GM18867 (cell line): Measurements from ENCODE around the gene SOX5.
A peak's percentile ranks its signal among the peaks of the same experiment; 100 is the strongest.

Experiments
- ATAC-seq: cut with Tn5 transposase; IDR thresholded peaks from one replicate; pipeline ENCODE4 v1.9.1; 2021; ENCODE audit warnings: mild to moderate bottlenecking, moderate library complexity; ENCODE audit not compliant: unreplicated experiment

The SOX5 gene

GRCh38 chr12:23621900-23622299 lies 327.6 kb downstream of the SOX5 start:
- no peak for ATAC-seq

GRCh38 chr12:23618718-23619117 lies 330.8 kb downstream of the SOX5 start:
- ATAC-seq = peak; percentile 74

GRCh38 chr12:23617749-23618148 lies 331.7 kb downstream of the SOX5 start:
- no peak for ATAC-seq

GRCh38 chr12:23614280-23614679 lies 335.2 kb downstream of the SOX5 start:
- no peak for ATAC-seq

GRCh38 chr12:23611320-23611719 lies 338.1 kb downstream of the SOX5 start:
- ATAC-seq = no peak

- ATAC-seq = no peak
Observed at GRCh38 chr12:23600919-23601318, 348.6 kb downstream of the SOX5 start.

- no peak for ATAC-seq
Observed at GRCh38 chr12:23596568-23596967, 352.9 kb downstream of the SOX5 start.

- ATAC-seq = no peak
Observed at GRCh38 chr12:23587833-23588559, 361.5 kb downstream of the SOX5 start.

- ATAC-seq = no peak
Observed at GRCh38 chr12:23585782-23586163, 363.7 kb downstream of the SOX5 start.

GRCh38 chr12:23585156-23585781 lies 364.2 kb downstream of the SOX5 start:
- no peak for ATAC-seq

- no peak for ATAC-seq
Observed at GRCh38 chr12:23581913-23582312, 367.6 kb downstream of the SOX5 start.

GRCh38 chr12:23579257-23579656 lies 370.2 kb downstream of the SOX5 start:
- no peak for ATAC-seq

GRCh38 chr12:23576372-23576771 lies 373.1 kb downstream of the SOX5 start:
- peak; percentile 93 for ATAC-seq

GRCh38 chr12:23569356-23569755 lies 380.1 kb downstream of the SOX5 start:
- no peak for ATAC-seq

- ATAC-seq = no peak
Observed at GRCh38 chr12:23566133-23566532, 383.3 kb downstream of the SOX5 start.

GRCh38 chr12:23564451-23565152 lies 384.9 kb downstream of the SOX5 start:
- no peak for ATAC-seq

- no peak for ATAC-seq
Observed at GRCh38 chr12:23561364-23562345, 387.8 kb downstream of the SOX5 start.

- ATAC-seq = peak; percentile 93
Observed at GRCh38 chr12:23560611-23561010, 388.9 kb downstream of the SOX5 start.

- ATAC-seq = no peak
Observed at GRCh38 chr12:23559268-23559753, 390.2 kb downstream of the SOX5 start.

GRCh38 chr12:23556661-23557060 lies 392.8 kb downstream of the SOX5 start:
- no peak for ATAC-seq

GRCh38 chr12:23555825-23556207 lies 393.7 kb downstream of the SOX5 start:
- ATAC-seq = no peak
